ENCODE results near the gene TMEM108. TPM values are rescaled to one million over a fixed set of nuclear protein-coding genes. Genes with fewer than 3 reads are reported as not detected.

TMEM108 gene
- total and polyA plus RNA-seq, 10 of the 15 experiments (the other 5 are each of a cell fraction or from before 2014, with no cell fraction given) = 0.02 to 0.58 (median 0.12) TPM; not detected in 5

- H3K4me1 ChIP-seq (ENCODE audit: control insufficient read depth, insufficient read depth, low read length) = no peaks in the 10 kb centered on the region
- 64% methylated on average over 6 of the region's 6 CpGs for WGBS (ENCODE audit: insufficient coverage, insufficient replicate concordance, low lambda C conversion rate, missing lambda C conversion rate)
- no peaks in the 10 kb centered on the region for H4K20me1 ChIP-seq (ENCODE audit: control insufficient read depth, insufficient read depth)
- no peak overlapping the region for H2AFZ ChIP-seq (ENCODE audit: control insufficient read depth, low read depth, low read length)
- FAIRE-seq = no peak
- SMC1A ChIA-PET (ENCODE audit: uncharacterized antibody, unreplicated experiment) = no interaction called here
- H3K9ac ChIP-seq (ENCODE audit: control insufficient read depth, insufficient read depth, low read length) = no peak overlapping the region
- no peak for TF ChIP-seq IRF3 (IDR thresholded peaks at IDR 0.05)
- no peak for TF ChIP-seq NR2C1 (IDR thresholded peaks at IDR 0.05)
- TF ChIP-seq SMC3 (IDR thresholded peaks at IDR 0.05; ENCODE audit: borderline replicate concordance, low read length) = no peak
- TF ChIP-seq, protein P1, sequence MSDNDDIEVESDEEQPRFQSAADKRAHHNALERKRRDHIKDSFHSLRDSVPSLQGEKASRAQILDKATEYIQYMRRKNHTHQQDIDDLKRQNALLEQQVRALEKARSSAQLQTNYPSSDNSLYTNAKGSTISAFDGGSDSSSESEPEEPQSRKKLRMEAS (IDR thresholded peaks at IDR 0.05; ENCODE audit: low read depth, low read length) = no peak
- no peak for TF ChIP-seq SIX5 (IDR thresholded peaks at IDR 0.05; ENCODE audit: low read depth, low read length, severe bottlenecking)
- no peak for TF ChIP-seq MTA3 (IDR thresholded peaks at IDR 0.05; ENCODE audit: borderline replicate concordance, low read length)
- TF ChIP-seq E2F4 (IDR thresholded peaks at IDR 0.05; ENCODE audit: low read depth, low read length) = no peak
- TF ChIP-seq TARDBP (IDR thresholded peaks at IDR 0.05; ENCODE audit: borderline replicate concordance) = no peak
- TF ChIP-seq JUNB (IDR thresholded peaks at IDR 0.05) = no peak
- no peak for TF ChIP-seq IRF4 (IDR thresholded peaks at IDR 0.05; ENCODE audit: low read depth, low read length)
- TF ChIP-seq IKZF2 (IDR thresholded peaks at IDR 0.05) = no peak
- TF ChIP-seq POLR2AphosphoS2 (IDR thresholded peaks at IDR 0.05; ENCODE audit: low read depth, low read length) = no peak
- no peak for TF ChIP-seq KAT2A (conservative IDR thresholded peaks at IDR 0.05; ENCODE audit: control insufficient read depth, low read depth, low read length)
- TF ChIP-seq SRF (IDR thresholded peaks at IDR 0.05; ENCODE audit: low read depth in 2 of 2, low read length in 2 of 2) = no peak
- TF ChIP-seq BMI1 (IDR thresholded peaks at IDR 0.05; ENCODE audit: borderline replicate concordance) = no peak
- BruUV-seq (replicated peaks) = no TSS peak
- H3K4me2 ChIP-seq (ENCODE audit: control insufficient read depth, insufficient read depth) = no peak overlapping the region
- ATAC-seq = no peak
- no peak for DNase-seq (ENCODE audit: low read depth, low spot score)
- H3K4me3 ChIP-seq = no peak overlapping the region
- in situ Hi-C loops (cut with MboI) = no loop called here
- RAD21 ChIA-PET (ENCODE audit: unreplicated experiment) = no interaction called here
- H3K79me2 ChIP-seq (ENCODE audit: control insufficient read depth, insufficient read depth, low read length) = no peaks in the 10 kb centered on the region
- H3K27ac ChIP-seq (ENCODE audit: control insufficient read depth, insufficient read depth) = no peak overlapping the region
- CTCF ChIA-PET = interaction anchor here (0.8 kb wide), 1 partner anchor 15 kb away, joined by 3 read pairs; no protein-coding TSS in a partner anchor
- H3K9me3 ChIP-seq (replicated peaks; ENCODE audit: control insufficient read depth, insufficient read depth, low read length) = no peaks in the 10 kb centered on the region; the same call in 2 of the 3 replicates
- POLR2A ChIA-PET = no interaction called here
- H3K36me3 ChIP-seq (ENCODE audit: control insufficient read depth in 2 of 2, insufficient read depth in 2 of 2, low read length in 1 of 2) = no peaks in the 10 kb centered on the region
- intact Hi-C loops (cut with micrococcal nuclease; ENCODE audit: unreplicated experiment) = no loop called here
- H3K27me3 ChIP-seq (replicated peaks in 1 of 2; ENCODE audit: control insufficient read depth in 2 of 2, insufficient read depth in 2 of 2, low read length in 1 of 2) = no peaks in the 10 kb centered on the region; a peak in 1 of 4 replicates
These were observed 131.3 kb downstream of the TMEM108 start for GRCh38 chr3:133169331-133170068.

Measured in GM12878 (cell line).